Activated B cell treated with CpG ODN at 0.5 μM for 24 hours (primary cell): ENCODE results near the gene CAMKK1. TPM values are rescaled to one million over a fixed set of nuclear protein-coding genes. Genes with fewer than 3 reads are reported as not detected.

ENCODE experiments used
- ATAC-seq: fragments of 200-7000 bp; cut with Tn5 transposase; one replicate; pipeline ENCODE4 v1.10.0; 2021; ENCODE audit warnings: low read depth, mild to moderate bottlenecking, moderate library complexity
- CTCF ChIA-PET: fragments of 350-600 bp; sonication (Branson Sonifier 250); formaldehyde crosslinking; loops from one replicate; lab custom pipeline; 2021; ENCODE audit warnings: antibody characterized with exemption; lab: Charles Lee
- POLR2A ChIA-PET: fragments of 350-600 bp; sonication (Branson Sonifier 250); formaldehyde crosslinking; loops from one replicate; lab custom pipeline; 2021; ENCODE audit warnings: antibody characterized with exemption; lab: Charles Lee
- DNase-seq: peaks from one replicate; pipeline ENCODE4 v3.0.0; 2022
- H3K27ac Mint-ChIP-seq: one replicate; pipeline ENCODE4 v1.8.0; 2020; ENCODE audit warnings: mixed read lengths
- H3K27me3 Mint-ChIP-seq: one replicate; pipeline ENCODE4 v1.8.0; 2021; ENCODE audit warnings: mixed read lengths
- H3K36me3 Mint-ChIP-seq: one replicate; pipeline ENCODE4 v1.8.0; 2021; ENCODE audit warnings: low read depth, mixed read lengths
- H3K4me1 Mint-ChIP-seq: one replicate; pipeline ENCODE4 v1.8.0; 2021; ENCODE audit warnings: mixed read lengths
- H3K4me3 Mint-ChIP-seq: one replicate; pipeline ENCODE4 v1.8.0; 2020; ENCODE audit warnings: mild to moderate bottlenecking, mixed read lengths
- H3K9me3 Mint-ChIP-seq: one replicate; pipeline ENCODE4 v1.8.0; 2020; ENCODE audit warnings: mixed read lengths
- intact Hi-C: fragments of 100-400 bp; cut with micrococcal nuclease; formaldehyde crosslinking; loops from one replicate; pipeline ENCODE4 v1.15.1; 2024
- total RNA-seq: library from RNA; stranded (reverse); gene quantifications from 2 replicates; pipeline ENCODE4 v1.2.3, GENCODE V29; 2022
- TF ChIP-seq, protein P1 (sequence below): fragments of 200-600 bp; IDR thresholded peaks from one replicate; pipeline ENCODE4 v1.8.0; 2022; ENCODE audit warnings: antibody characterized with exemption, mild to moderate bottlenecking

CAMKK1 gene
- total RNA-seq, 1 donor from 2014 or later = 6.1 TPM

GRCh38 chr17:3915581-3915994 lies 22.7 kb upstream of the CAMKK1 start:
- peak; percentile 36 for DNase-seq
- TF ChIP-seq, protein P1, sequence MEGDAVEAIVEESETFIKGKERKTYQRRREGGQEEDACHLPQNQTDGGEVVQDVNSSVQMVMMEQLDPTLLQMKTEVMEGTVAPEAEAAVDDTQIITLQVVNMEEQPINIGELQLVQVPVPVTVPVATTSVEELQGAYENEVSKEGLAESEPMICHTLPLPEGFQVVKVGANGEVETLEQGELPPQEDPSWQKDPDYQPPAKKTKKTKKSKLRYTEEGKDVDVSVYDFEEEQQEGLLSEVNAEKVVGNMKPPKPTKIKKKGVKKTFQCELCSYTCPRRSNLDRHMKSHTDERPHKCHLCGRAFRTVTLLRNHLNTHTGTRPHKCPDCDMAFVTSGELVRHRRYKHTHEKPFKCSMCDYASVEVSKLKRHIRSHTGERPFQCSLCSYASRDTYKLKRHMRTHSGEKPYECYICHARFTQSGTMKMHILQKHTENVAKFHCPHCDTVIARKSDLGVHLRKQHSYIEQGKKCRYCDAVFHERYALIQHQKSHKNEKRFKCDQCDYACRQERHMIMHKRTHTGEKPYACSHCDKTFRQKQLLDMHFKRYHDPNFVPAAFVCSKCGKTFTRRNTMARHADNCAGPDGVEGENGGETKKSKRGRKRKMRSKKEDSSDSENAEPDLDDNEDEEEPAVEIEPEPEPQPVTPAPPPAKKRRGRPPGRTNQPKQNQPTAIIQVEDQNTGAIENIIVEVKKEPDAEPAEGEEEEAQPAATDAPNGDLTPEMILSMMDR = no peak
- POLR2A ChIA-PET = interaction anchor here (0.5 to 10.0 kb wide), 13 partner anchors 10 to 228 kb away, joined by 3 to 311 read pairs (median 8); partner anchors contain the start of genes ATP2A3, CAMKK1, CYB5D2 and NCBP3
- no peaks in the 10 kb centered on the region for H3K9me3 Mint-ChIP-seq
- peaks cover 76% of the 10 kb centered on the region for H3K4me1 Mint-ChIP-seq
- peak overlapping the region; percentile 82 for H3K4me3 Mint-ChIP-seq
- no peaks in the 10 kb centered on the region for H3K27me3 Mint-ChIP-seq
- peak overlapping the region; percentile 96 for H3K27ac Mint-ChIP-seq
- intact Hi-C loops = loop anchor here (2.0 to 10.0 kb wide), 2 partner anchors 69 to 181 kb away; partner anchors contain the start of gene NCBP3
- ATAC-seq = no peak
- no peaks in the 10 kb centered on the region for H3K36me3 Mint-ChIP-seq
- CTCF ChIA-PET = interaction anchor here (0.7 to 5.7 kb wide), 4 partner anchors 23 to 72 kb away, joined by 3 to 72 read pairs (median 4); partner anchors contain the start of gene CAMKK1

DNA sequence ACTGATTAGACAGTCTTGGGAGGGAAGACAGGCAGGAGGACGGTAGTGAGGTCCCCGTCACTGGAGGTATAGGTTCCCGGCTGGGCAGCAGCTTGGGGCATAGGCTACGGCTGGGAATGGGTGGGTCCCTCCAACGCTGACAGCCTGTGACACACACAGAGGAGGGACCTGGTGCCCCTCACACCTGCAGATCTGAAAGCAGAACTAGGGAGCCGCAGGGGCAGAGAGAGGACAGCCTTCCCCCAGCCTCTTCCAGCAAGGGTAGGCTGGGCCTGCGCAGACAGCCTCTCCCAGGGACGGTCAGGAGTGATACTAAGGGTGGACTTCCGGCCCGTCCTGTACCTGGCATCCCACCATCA lies 21.4 kb upstream of the CAMKK1 start:
- peak; percentile 71 for DNase-seq
- ATAC-seq = peak; percentile 71
- POLR2A ChIA-PET = interaction anchor here (0.6 to 10.0 kb wide), 22 partner anchors 8 to 1099 kb away, joined by 3 to 311 read pairs (median 9); partner anchors contain the start of genes ATP2A3, CAMKK1, CYB5D2 and NCBP3
- intact Hi-C loops = loop anchor here (1.0 to 10.0 kb wide), 11 partner anchors 10 to 1033 kb away; partner anchors contain the start of genes CYB5D2, NCBP3, P2RX5 and PFN1
- no peaks in the 10 kb centered on the region for H3K27me3 Mint-ChIP-seq
- H3K4me1 Mint-ChIP-seq = peaks cover 87% of the 10 kb centered on the region
- CTCF ChIA-PET = interaction anchor here (0.6 to 5.7 kb wide), 27 partner anchors 10 to 177 kb away, joined by 3 to 72 read pairs (median 5); partner anchors contain the start of gene NCBP3
- H3K4me3 Mint-ChIP-seq = peak overlapping the region; percentile 82
- no peaks in the 10 kb centered on the region for H3K9me3 Mint-ChIP-seq
- H3K36me3 Mint-ChIP-seq = no peaks in the 10 kb centered on the region
- TF ChIP-seq, protein P1 = no peak
- peak overlapping the region; percentile 96 for H3K27ac Mint-ChIP-seq

GRCh38 chr17:3913531-3914311 lies 20.9 kb upstream of the CAMKK1 start:
- peak overlapping the region; percentile 82 for H3K4me3 Mint-ChIP-seq

DNA sequence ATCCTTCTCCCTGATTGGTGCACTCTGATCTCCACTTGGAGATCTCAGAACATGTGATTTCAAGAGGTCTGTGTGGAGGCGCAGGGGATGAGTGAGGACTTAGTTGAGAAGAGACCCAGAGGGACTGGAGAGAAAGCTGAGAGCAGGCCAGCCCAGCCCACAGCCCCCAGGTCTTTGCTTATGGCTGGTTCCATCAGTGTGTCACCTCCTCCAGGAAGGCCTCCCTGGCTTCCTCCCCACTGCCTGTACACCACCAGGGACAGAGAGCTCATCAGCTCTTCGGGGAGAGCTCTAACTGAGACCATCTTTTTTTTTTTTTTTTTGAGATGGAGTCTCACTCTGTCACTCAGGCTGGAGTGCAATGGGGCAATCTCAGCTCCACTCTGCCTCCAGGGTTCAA lies 20.0 kb upstream of the CAMKK1 start:
- Mint-ChIP-seq H3K27me3 (no peaks in the 10 kb centered on the region), H3K4me3 (no peak overlapping the region), H3K27ac (peak overlapping the region; percentile 96), H3K9me3 (no peaks in the 10 kb centered on the region), H3K36me3 (no peaks in the 10 kb centered on the region), H3K4me1 (peaks cover 92% of the 10 kb centered on the region)
- ChIA-PET CTCF (interaction anchor here (0.7 to 5.7 kb wide), 13 partner anchors 8 to 175 kb away, joined by 3 to 72 read pairs (median 9); partner anchors contain the start of gene NCBP3), POLR2A (interaction anchor here (0.6 to 10.0 kb wide), 12 partner anchors 8 to 1098 kb away, joined by 3 to 311 read pairs (median 10); partner anchors contain the start of genes ATP2A3 and CAMKK1)
- DNase-seq (no peak), ATAC-seq (no peak)
- TF ChIP-seq, protein P1 = no peak
- intact Hi-C loops = loop anchor here (5.0 to 10.0 kb wide), 6 partner anchors 178 to 1034 kb away; partner anchors contain the start of genes CYB5D2, P2RX5, PFN1 and TRPV3

More at GRCh38 chr17:3913531-3914311, 20.9 kb upstream of the CAMKK1 start:
- H3K36me3 Mint-ChIP-seq = no peaks in the 10 kb centered on the region
- no peaks in the 10 kb centered on the region for H3K9me3 Mint-ChIP-seq
- TF ChIP-seq, protein P1 = peak; percentile 55
- ChIA-PET POLR2A (interaction anchor here (0.6 to 10.0 kb wide), 21 partner anchors 9 to 1098 kb away, joined by 3 to 311 read pairs (median 10); partner anchors contain the start of genes ATP2A3, CAMKK1, CYB5D2 and NCBP3), CTCF (interaction anchor here (0.6 to 5.7 kb wide), 28 partner anchors 9 to 176 kb away, joined by 3 to 72 read pairs (median 6); partner anchors contain the start of gene NCBP3)
- peak; percentile 87 for DNase-seq
- H3K4me1 Mint-ChIP-seq = peaks cover 90% of the 10 kb centered on the region
- intact Hi-C loops = loop anchor here (1.0 to 10.0 kb wide), 11 partner anchors 9 to 1034 kb away; partner anchors contain the start of genes CYB5D2, NCBP3, P2RX5 and PFN1
- peak; percentile 64 for ATAC-seq
- peak overlapping the region; percentile 96 for H3K27ac Mint-ChIP-seq
- no peaks in the 10 kb centered on the region for H3K27me3 Mint-ChIP-seq
